ENCODE data around the gene PLA2G4F. TPM values are rescaled to one million over a fixed set of nuclear protein-coding genes. Genes with fewer than 3 reads are reported as not detected.

The PLA2G4F gene
- total RNA-seq, 1 experiment from 2014 or later, result 0.05 TPM

DNA sequence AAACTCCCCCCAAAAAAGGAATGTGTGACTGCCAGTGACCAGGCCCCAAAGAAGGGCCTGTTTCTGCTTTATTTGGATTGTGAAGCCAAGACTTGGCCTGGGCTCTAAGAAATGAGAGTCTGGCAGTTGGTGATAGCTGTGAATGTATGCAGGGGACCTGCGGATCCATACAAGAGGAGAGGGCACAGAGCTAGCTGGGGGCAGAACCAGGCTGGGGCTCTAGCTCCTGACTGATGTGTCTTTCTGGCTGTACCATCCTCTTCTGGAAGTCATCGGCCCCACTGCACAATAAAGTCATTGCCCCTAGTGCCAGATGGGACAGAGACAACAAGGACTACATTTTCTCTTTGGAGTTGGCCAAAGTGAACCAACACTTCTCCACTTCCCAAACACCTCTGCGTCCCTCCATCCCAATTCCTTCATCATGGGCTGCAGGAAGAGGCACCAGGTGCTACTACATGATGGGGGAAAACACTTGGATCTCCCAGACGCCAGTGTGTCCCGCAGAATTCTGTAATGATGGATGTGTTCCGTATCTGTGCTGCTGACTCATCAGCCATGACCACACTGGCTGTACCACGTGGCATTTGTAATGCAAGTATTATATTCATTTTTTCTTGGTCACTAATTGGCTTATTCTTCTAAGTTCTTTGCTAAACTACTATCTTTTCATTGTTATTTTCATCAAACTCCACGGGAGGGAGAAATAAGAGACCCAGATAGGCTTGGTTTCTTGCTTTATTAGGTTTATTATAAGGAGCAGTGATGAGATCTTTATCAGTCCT is 1.7 kb upstream of the PLA2G4F start:
- DNase-seq (ENCODE audit: low read depth, low spot score) (no peak), ATAC-seq (no peak)
- no peaks in the 10 kb centered on the region for H3K79me2 ChIP-seq (ENCODE audit: insufficient read depth, low read length)
- peaks cover 16 to 23% of the 10 kb centered on the region in 2 experiments; a peak in 3 of 4 replicates for H3K36me3 ChIP-seq (ENCODE audit: control insufficient read depth in 1 of 2, insufficient read depth in 2 of 2, low read length in 2 of 2)
- H3K4me1 ChIP-seq (ENCODE audit: control insufficient read depth in 1 of 2, insufficient read depth in 2 of 2, low read length in 2 of 2), result peaks cover 5 to 19% of the 10 kb centered on the region in 2 experiments; a peak in 2 of 4 replicates
- no peak overlapping the region for H3K4me3 ChIP-seq (replicated peaks in 1 of 2; ENCODE audit: low read depth in 1 of 2, low read length in 2 of 2)
- no peaks in the 10 kb centered on the region for H3K9me2 ChIP-seq (ENCODE audit: insufficient read depth)
- TF ChIP-seq YY1 (IDR thresholded peaks at IDR 0.05; ENCODE audit: extremely low read depth, insufficient replicate concordance, low read depth, low read length) (no peak), POLR2AphosphoS5 (IDR thresholded peaks at IDR 0.05; ENCODE audit: low read depth, low read length) (no peak)
- TF ChIP-seq, protein P1, sequence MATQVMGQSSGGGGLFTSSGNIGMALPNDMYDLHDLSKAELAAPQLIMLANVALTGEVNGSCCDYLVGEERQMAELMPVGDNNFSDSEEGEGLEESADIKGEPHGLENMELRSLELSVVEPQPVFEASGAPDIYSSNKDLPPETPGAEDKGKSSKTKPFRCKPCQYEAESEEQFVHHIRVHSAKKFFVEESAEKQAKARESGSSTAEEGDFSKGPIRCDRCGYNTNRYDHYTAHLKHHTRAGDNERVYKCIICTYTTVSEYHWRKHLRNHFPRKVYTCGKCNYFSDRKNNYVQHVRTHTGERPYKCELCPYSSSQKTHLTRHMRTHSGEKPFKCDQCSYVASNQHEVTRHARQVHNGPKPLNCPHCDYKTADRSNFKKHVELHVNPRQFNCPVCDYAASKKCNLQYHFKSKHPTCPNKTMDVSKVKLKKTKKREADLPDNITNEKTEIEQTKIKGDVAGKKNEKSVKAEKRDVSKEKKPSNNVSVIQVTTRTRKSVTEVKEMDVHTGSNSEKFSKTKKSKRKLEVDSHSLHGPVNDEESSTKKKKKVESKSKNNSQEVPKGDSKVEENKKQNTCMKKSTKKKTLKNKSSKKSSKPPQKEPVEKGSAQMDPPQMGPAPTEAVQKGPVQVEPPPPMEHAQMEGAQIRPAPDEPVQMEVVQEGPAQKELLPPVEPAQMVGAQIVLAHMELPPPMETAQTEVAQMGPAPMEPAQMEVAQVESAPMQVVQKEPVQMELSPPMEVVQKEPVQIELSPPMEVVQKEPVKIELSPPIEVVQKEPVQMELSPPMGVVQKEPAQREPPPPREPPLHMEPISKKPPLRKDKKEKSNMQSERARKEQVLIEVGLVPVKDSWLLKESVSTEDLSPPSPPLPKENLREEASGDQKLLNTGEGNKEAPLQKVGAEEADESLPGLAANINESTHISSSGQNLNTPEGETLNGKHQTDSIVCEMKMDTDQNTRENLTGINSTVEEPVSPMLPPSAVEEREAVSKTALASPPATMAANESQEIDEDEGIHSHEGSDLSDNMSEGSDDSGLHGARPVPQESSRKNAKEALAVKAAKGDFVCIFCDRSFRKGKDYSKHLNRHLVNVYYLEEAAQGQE (IDR thresholded peaks at IDR 0.05; ENCODE audit: low read depth), result no peak
- H4K20me1 ChIP-seq (ENCODE audit: insufficient read depth), result no peaks in the 10 kb centered on the region
- ChIA-PET POLR2A (no interaction called here), RAD21 (ENCODE audit: low non-redundant PET in 1 of 2, low total read pairs in 2 of 2, uncharacterized antibody in 2 of 2, unreplicated experiment in 2 of 2) (no interaction called here), CTCF (no interaction called here)
- H3K27ac ChIP-seq (ENCODE audit: low read depth, low read length), result no peak overlapping the region
- no peak overlapping the region for H3K9ac ChIP-seq (ENCODE audit: low read length)
- intact Hi-C loops (cut with micrococcal nuclease), result no loop called here
- H3K4me2 ChIP-seq (ENCODE audit: low read length), result no peak overlapping the region
- no peak overlapping the region for H2AFZ ChIP-seq (ENCODE audit: low read depth, low read length, poor library complexity, severe bottlenecking)
- H3K27me3 ChIP-seq (ENCODE audit: insufficient read depth, low read length), result no peaks in the 10 kb centered on the region
- H3K9me3 ChIP-seq (ENCODE audit: control insufficient read depth in 1 of 2, insufficient read depth in 1 of 2, low read depth in 1 of 2, low read length in 2 of 2), result no peaks in the 10 kb centered on the region
- no TSS peak for BruUV-seq (replicated peaks)

DNA sequence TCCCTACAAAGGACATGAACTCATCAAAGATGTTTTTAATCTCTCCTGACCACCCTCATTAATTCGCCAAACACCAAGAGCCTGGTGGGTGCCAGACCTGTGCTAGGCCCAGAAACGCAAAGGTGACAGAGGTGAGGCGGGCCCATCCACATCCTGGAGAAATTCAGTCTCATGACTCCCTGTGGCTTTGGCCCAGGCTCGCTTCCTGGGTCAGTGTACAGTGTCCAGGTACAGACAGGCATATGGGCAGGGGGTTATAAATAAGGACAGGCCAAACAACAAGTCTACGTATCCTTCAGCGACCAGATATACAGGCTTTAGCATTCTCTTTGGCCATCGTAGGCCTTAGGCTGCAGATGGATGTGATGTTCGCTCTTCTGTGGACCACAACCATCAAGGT is 945 bp upstream of the PLA2G4F start:
- RAD21 ChIA-PET (ENCODE audit: low non-redundant PET in 1 of 2, low total read pairs in 2 of 2, uncharacterized antibody in 2 of 2, unreplicated experiment in 2 of 2), result no interaction called here
- no peaks in the 10 kb centered on the region for H3K9me3 ChIP-seq (ENCODE audit: control insufficient read depth in 1 of 2, insufficient read depth in 1 of 2, low read depth in 1 of 2, low read length in 2 of 2)
- no peak for ATAC-seq
- BruUV-seq (replicated peaks), result no TSS peak
- no peaks in the 10 kb centered on the region for H3K79me2 ChIP-seq (ENCODE audit: insufficient read depth, low read length)
- intact Hi-C loops (cut with micrococcal nuclease), result no loop called here
- H3K4me3 ChIP-seq (replicated peaks in 1 of 2; ENCODE audit: low read depth in 1 of 2, low read length in 2 of 2), result no peak overlapping the region
- H3K27me3 ChIP-seq (ENCODE audit: insufficient read depth, low read length), result no peaks in the 10 kb centered on the region
- no peaks in the 10 kb centered on the region for H4K20me1 ChIP-seq (ENCODE audit: insufficient read depth)
- H3K4me1 ChIP-seq (ENCODE audit: control insufficient read depth in 1 of 2, insufficient read depth in 2 of 2, low read length in 2 of 2), result peaks cover 5 to 19% of the 10 kb centered on the region in 2 experiments; a peak in 2 of 4 replicates
- no peak for TF ChIP-seq FOSL1 (IDR thresholded peaks at IDR 0.05; ENCODE audit: low read depth)
- no peak overlapping the region for H3K4me2 ChIP-seq (ENCODE audit: low read length)
- peaks cover 16 to 20% of the 10 kb centered on the region in 2 experiments; a peak in 3 of 4 replicates for H3K36me3 ChIP-seq (ENCODE audit: control insufficient read depth in 1 of 2, insufficient read depth in 2 of 2, low read length in 2 of 2)
- no peaks in the 10 kb centered on the region for H3K9me2 ChIP-seq (ENCODE audit: insufficient read depth)
- no peak overlapping the region for H3K9ac ChIP-seq (ENCODE audit: low read length)
- H2AFZ ChIP-seq (ENCODE audit: low read depth, low read length, poor library complexity, severe bottlenecking), result no peak overlapping the region
- DNase-seq (ENCODE audit: low read depth, low spot score), result no peak
- POLR2A ChIA-PET, result no interaction called here
- CTCF ChIA-PET, result interaction anchor here (0.6 to 1.2 kb wide), 2 partner anchors 46 to 228 kb away, joined by 3 to 5 read pairs; no protein-coding TSS in a partner anchor
- no peak overlapping the region for H3K27ac ChIP-seq (ENCODE audit: low read depth, low read length)

Data from HCT116 (cell line).